Astrocyte (in vitro differentiated cells and primary cell): ENCODE results near the gene MRPL27. TPM values are rescaled to one million over a fixed set of nuclear protein-coding genes. Genes with fewer than 3 reads are reported as not detected.

ENCODE experiments used
- DNase-seq: peaks from one replicate; pipeline ENCODE4 v3.0.0-alpha.2; 2010; ENCODE audit warnings: low read depth
- FAIRE-seq: peaks from 2 replicates; lab custom pipeline; 2011; peaks lifted over from hg19 to GRCh38; lab: Jason Lieb, UNC
- H2AFZ ChIP-seq: 2 replicates; pipeline ENCODE4 v1.6.0; 2012; ENCODE audit warnings: low read depth, low read length, inconsistent platforms
- H3K27ac ChIP-seq: 2 replicates; pipeline ENCODE4 v1.5.1; 2011; ENCODE audit warnings: low read depth, low read length, inconsistent platforms
- H3K27me3 ChIP-seq: 2 replicates; pipeline ENCODE4 v1.6.0; 2011; ENCODE audit warnings: low read length, inconsistent platforms; ENCODE audit not compliant: insufficient read depth
- H3K36me3 ChIP-seq: 2 replicates; pipeline ENCODE4 v1.5.1; 2011; ENCODE audit warnings: low read length, inconsistent platforms; ENCODE audit not compliant: insufficient read depth
- H3K4me1 ChIP-seq: 2 replicates; pipeline ENCODE4 v1.5.1; 2011; ENCODE audit warnings: low read length, inconsistent platforms; ENCODE audit not compliant: insufficient read depth
- H3K4me2 ChIP-seq: 2 replicates; pipeline ENCODE4 v1.6.0; 2012; ENCODE audit warnings: low read length, inconsistent platforms
- H3K4me3 ChIP-seq: 2 replicates; pipeline ENCODE4 v1.5.1; 2011; ENCODE audit warnings: low read depth, mild to moderate bottlenecking, low read length, inconsistent platforms; ENCODE audit not compliant: insufficient read depth
- H3K79me2 ChIP-seq: 2 replicates; pipeline ENCODE4 v1.6.0; 2012; ENCODE audit warnings: mild to moderate bottlenecking, low read length, inconsistent platforms; ENCODE audit not compliant: insufficient read depth
- H3K9ac ChIP-seq: 2 replicates; pipeline ENCODE4 v1.6.0; 2012; ENCODE audit warnings: mild to moderate bottlenecking, low read length, inconsistent platforms
- H3K9me3 ChIP-seq: 2 replicates; pipeline ENCODE4 v1.5.1; 2012; ENCODE audit warnings: low read depth, mild to moderate bottlenecking, low read length, inconsistent platforms; ENCODE audit not compliant: insufficient read depth
- H4K20me1 ChIP-seq: 2 replicates; pipeline ENCODE4 v1.6.0; 2012; ENCODE audit warnings: low read length, inconsistent platforms; ENCODE audit not compliant: insufficient read depth
- H3K27ac Mint-ChIP-seq: one replicate; pipeline ENCODE4 v1.8.0; 2021; ENCODE audit warnings: mild to moderate bottlenecking, mixed read lengths; ENCODE audit not compliant: unreplicated experiment
- H3K27me3 Mint-ChIP-seq: one replicate; pipeline ENCODE4 v1.8.0; 2021; ENCODE audit warnings: low read depth, mixed read lengths; ENCODE audit not compliant: unreplicated experiment
- H3K36me3 Mint-ChIP-seq: one replicate; pipeline ENCODE4 v1.8.0; 2021; ENCODE audit warnings: low read depth, mixed read lengths; ENCODE audit not compliant: unreplicated experiment
- H3K4me1 Mint-ChIP-seq: one replicate; pipeline ENCODE4 v1.8.0; 2021; ENCODE audit warnings: low read depth, mixed read lengths; ENCODE audit not compliant: unreplicated experiment
- H3K4me3 Mint-ChIP-seq: one replicate; pipeline ENCODE4 v1.8.0; 2021; ENCODE audit warnings: mild to moderate bottlenecking, moderate library complexity, mixed read lengths; ENCODE audit not compliant: unreplicated experiment
- H3K9me3 Mint-ChIP-seq: one replicate; pipeline ENCODE4 v1.8.0; 2021; ENCODE audit warnings: mild to moderate bottlenecking, mixed read lengths; ENCODE audit not compliant: unreplicated experiment
- CTCF ChIP-seq: IDR thresholded peaks from 2 replicates; pipeline ENCODE4 v1.5.1; 2011; ENCODE audit warnings: low read depth, mild to moderate bottlenecking, inconsistent platforms, low read length, moderate library complexity; ENCODE audit not compliant: insufficient read depth
- EZH2 ChIP-seq: IDR thresholded peaks from 2 replicates; pipeline ENCODE4 v1.6.1; 2012; ENCODE audit warnings: mild to moderate bottlenecking, low read length, inconsistent platforms; ENCODE audit not compliant: insufficient read depth
- total RNA-seq: library from RNA; stranded (reverse); gene quantifications from 2 replicates; pipeline ENCODE4 v1.2.1, GENCODE V29; 2021

Gene MRPL27
- total RNA-seq, 1 donor from 2014 or later: 57.3 TPM

- H3K4me1 ChIP-seq: no peaks in the 10 kb centered on the region
- no peak overlapping the region for H3K27ac ChIP-seq
- FAIRE-seq (no peak), DNase-seq (no peak)
- no peak overlapping the region for H3K4me2 ChIP-seq
- no peak overlapping the region for H3K9ac ChIP-seq
- no peak for TF ChIP-seq CTCF
- no peak for TF ChIP-seq EZH2
- H3K27me3 ChIP-seq: no peaks in the 10 kb centered on the region
- H2AFZ ChIP-seq: no peak overlapping the region
- H3K27me3 Mint-ChIP-seq: peaks cover 6% of the 10 kb centered on the region
- no peaks in the 10 kb centered on the region for H3K79me2 ChIP-seq
- H3K36me3 Mint-ChIP-seq: peaks cover 4% of the 10 kb centered on the region
- H3K4me1 Mint-ChIP-seq: no peaks in the 10 kb centered on the region
- H3K4me3 ChIP-seq: no peak overlapping the region
- H3K27ac Mint-ChIP-seq: no peak overlapping the region
- H3K36me3 ChIP-seq: no peaks in the 10 kb centered on the region
- H3K9me3 ChIP-seq: no peaks in the 10 kb centered on the region
- H3K9me3 Mint-ChIP-seq: peaks cover 7% of the 10 kb centered on the region
- H4K20me1 ChIP-seq: no peaks in the 10 kb centered on the region
- no peak overlapping the region for H3K4me3 Mint-ChIP-seq
Measured at GRCh38 chr17:50414808-50415207, 41.8 kb upstream of the MRPL27 start.

- no peak overlapping the region for H3K4me2 ChIP-seq
- H3K27ac ChIP-seq: no peak overlapping the region
- DNase-seq (no peak), FAIRE-seq (no peak)
- H2AFZ ChIP-seq: no peak overlapping the region
- Mint-ChIP-seq H3K27me3 (peaks cover 6% of the 10 kb centered on the region), H3K4me3 (no peak overlapping the region), H3K4me1 (no peaks in the 10 kb centered on the region), H3K9me3 (peaks cover 4% of the 10 kb centered on the region), H3K36me3 (peaks cover 2% of the 10 kb centered on the region), H3K27ac (no peak overlapping the region)
- H3K27me3 ChIP-seq: no peaks in the 10 kb centered on the region
- no peaks in the 10 kb centered on the region for H3K36me3 ChIP-seq
- H3K9ac ChIP-seq: no peak overlapping the region
- H4K20me1 ChIP-seq: no peaks in the 10 kb centered on the region
- no peak overlapping the region for H3K4me3 ChIP-seq
- no peaks in the 10 kb centered on the region for H3K79me2 ChIP-seq
- H3K9me3 ChIP-seq: no peaks in the 10 kb centered on the region
- H3K4me1 ChIP-seq: no peaks in the 10 kb centered on the region
- TF ChIP-seq EZH2 (no peak), CTCF (no peak)
Measured at GRCh38 chr17:50412188-50412732, 39.3 kb upstream of the MRPL27 start.

GRCh38 chr17:50407921-50408320 is 34.9 kb upstream of the MRPL27 start:
- Histone ChIP-seq H2AFZ (no peak overlapping the region), H3K4me2 (no peak overlapping the region), H3K9me3 (no peaks in the 10 kb centered on the region), H3K79me2 (no peaks in the 10 kb centered on the region), H3K4me1 (no peaks in the 10 kb centered on the region), H3K27ac (no peak overlapping the region), H4K20me1 (no peaks in the 10 kb centered on the region), H3K9ac (no peak overlapping the region), H3K36me3 (no peaks in the 10 kb centered on the region), H3K4me3 (no peak overlapping the region), H3K27me3 (peaks cover 12% of the 10 kb centered on the region)
- Mint-ChIP-seq H3K4me1 (no peaks in the 10 kb centered on the region), H3K9me3 (peaks cover 6% of the 10 kb centered on the region), H3K27ac (no peak overlapping the region), H3K4me3 (no peak overlapping the region), H3K27me3 (peaks cover 19% of the 10 kb centered on the region), H3K36me3 (peaks cover 2% of the 10 kb centered on the region)
- FAIRE-seq (no peak), DNase-seq (no peak)
- TF ChIP-seq CTCF (no peak), EZH2 (no peak)
